HG03442 (cell line): ENCODE data around the gene ZDBF2.
"Not testable (repeated sequence)": the region's sequence is repeated elsewhere in the genome, so short reads cannot be mapped to it uniquely, and the experiment has no call there.

ENCODE experiments used
- ATAC-seq: cut with Tn5 transposase; IDR thresholded peaks from one replicate; pipeline ENCODE4 v1.9.1; 2021; ENCODE audit warnings: mild to moderate bottlenecking, moderate library complexity; ENCODE audit not compliant: unreplicated experiment

The ZDBF2 gene

GRCh38 chr2:206274434-206275311, at the start of gene ZDBF2:
Gene ZDBF2 (plus strand): TSS chr2:206274663. CDS start chr2:206281850, 7,187 bp downstream.
- ATAC-seq, result peak; percentile 78

- ATAC-seq, result peak; percentile 96
These were observed 48.8 kb upstream of the ZDBF2 start for GRCh38 chr2:206225435-206226232.

GRCh38 chr2:206228636-206229035, 45.8 kb upstream of the ZDBF2 start:
- ATAC-seq, result not testable (repeated sequence)

- ATAC-seq, result no peak
These were observed 44.8 kb upstream of the ZDBF2 start for GRCh38 chr2:206229642-206230041.

- ATAC-seq, result no peak
These were observed 44.3 kb upstream of the ZDBF2 start for GRCh38 chr2:206230060-206230762.

GRCh38 chr2:206231669-206232286, 42.7 kb upstream of the ZDBF2 start:
- no peak for ATAC-seq

- ATAC-seq, result no peak
These were observed 42.0 kb upstream of the ZDBF2 start for GRCh38 chr2:206232287-206233035.

- ATAC-seq, result no peak
These were observed 35.3 kb upstream of the ZDBF2 start for GRCh38 chr2:206239157-206239556.

- no peak for ATAC-seq
These were observed 34.1 kb upstream of the ZDBF2 start for GRCh38 chr2:206240327-206240726.

GRCh38 chr2:206241736-206242135, 32.7 kb upstream of the ZDBF2 start:
- ATAC-seq, result no peak

GRCh38 chr2:206245265-206245672, 29.2 kb upstream of the ZDBF2 start:
- ATAC-seq, result peak; percentile 24

- peak; percentile 44 for ATAC-seq
These were observed 24.2 kb upstream of the ZDBF2 start for GRCh38 chr2:206250041-206250897.

GRCh38 chr2:206253125-206253776, 21.2 kb upstream of the ZDBF2 start:
- ATAC-seq, result no peak

GRCh38 chr2:206253777-206254166, 20.7 kb upstream of the ZDBF2 start:
- no peak for ATAC-seq

- no peak for ATAC-seq
These were observed 19.5 kb upstream of the ZDBF2 start for GRCh38 chr2:206255003-206255402.

GRCh38 chr2:206256706-206257205, 17.7 kb upstream of the ZDBF2 start:
- no peak for ATAC-seq

- no peak for ATAC-seq
These were observed 17.1 kb upstream of the ZDBF2 start for GRCh38 chr2:206257350-206257749.

GRCh38 chr2:206257861-206258260, 16.6 kb upstream of the ZDBF2 start:
- no peak for ATAC-seq
